ENCODE measurements around the gene OBSL1.

The OBSL1 gene

GRCh38 chr2:219552382-219553167 is 18.8 kb downstream of the OBSL1 start:
- DNase-seq (ENCODE audit: low read depth in 4 of 4, low spot score in 1 of 4) = peak; percentile 65 to 76 (median 70)

GRCh38 chr2:219551441-219552381 is 19.6 kb downstream of the OBSL1 start:
- no peak for DNase-seq (ENCODE audit: low read depth in 4 of 4, low spot score in 1 of 4)

- DNase-seq (ENCODE audit: low read depth in 4 of 4, low spot score in 1 of 4) = no peak
Measured at GRCh38 chr2:219549619-219550018, 21.7 kb downstream of the OBSL1 start.

GRCh38 chr2:219548990-219549389 is 22.3 kb downstream of the OBSL1 start:
- DNase-seq (ENCODE audit: low read depth in 4 of 4, low spot score in 1 of 4) = no peak

- no peak for DNase-seq (ENCODE audit: low read depth in 4 of 4, low spot score in 1 of 4)
Measured at GRCh38 chr2:219547621-219548020, 23.7 kb downstream of the OBSL1 start.

GRCh38 chr2:219545943-219546352 is 25.4 kb downstream of the OBSL1 start:
- DNase-seq (ENCODE audit: low read depth in 4 of 4, low spot score in 1 of 4) = no peak

- DNase-seq (ENCODE audit: low read depth in 4 of 4, low spot score in 1 of 4) = no peak
Measured at GRCh38 chr2:219545295-219545942, 25.9 kb downstream of the OBSL1 start.

GRCh38 chr2:219544567-219544966 is 26.8 kb downstream of the OBSL1 start:
- DNase-seq (ENCODE audit: low read depth in 4 of 4, low spot score in 1 of 4) = no peak

GRCh38 chr2:219543596-219544358 is 27.6 kb downstream of the OBSL1 start, which contains the start of the genes CHPF and TMEM198:
Gene CHPF, minus strand, starts transcription at chr2:219543809. Its CDS starts 271 bp downstream, at chr2:219543538.
Gene TMEM198, plus strand, starts transcription at chr2:219544028. Its CDS starts 700 bp downstream, at chr2:219544728.
- DNase-seq (ENCODE audit: low read depth in 4 of 4, low spot score in 1 of 4) = peak; percentile 80 to 96 (median 92)

- DNase-seq (ENCODE audit: low read depth in 4 of 4, low spot score in 1 of 4) = peak in 1 of 4 experiments; percentile 21
Measured at GRCh38 chr2:219542931-219543595, 28.3 kb downstream of the OBSL1 start.

GRCh38 chr2:219541611-219542180 is 29.6 kb downstream of the OBSL1 start:
- DNase-seq (ENCODE audit: low read depth in 4 of 4, low spot score in 1 of 4) = peak; percentile 67 to 86 (median 74)

- DNase-seq (ENCODE audit: low read depth in 4 of 4, low spot score in 1 of 4) = no peak
Measured at GRCh38 chr2:219540784-219541504, 30.4 kb downstream of the OBSL1 start.

GRCh38 chr2:219539926-219540678 is 31.2 kb downstream of the OBSL1 start:
- DNase-seq (ENCODE audit: low read depth in 4 of 4, low spot score in 1 of 4) = no peak

GRCh38 chr2:219538956-219539788 is 32.2 kb downstream of the OBSL1 start:
- no peak for DNase-seq (ENCODE audit: low read depth in 4 of 4, low spot score in 1 of 4)

GRCh38 chr2:219538504-219538951 is 32.8 kb downstream of the OBSL1 start:
- DNase-seq (ENCODE audit: low read depth in 4 of 4, low spot score in 1 of 4) = no peak

- DNase-seq (ENCODE audit: low read depth in 4 of 4, low spot score in 1 of 4) = no peak
Measured at GRCh38 chr2:219537657-219538488, 33.5 kb downstream of the OBSL1 start.

Measured in stimulated activated CD4-positive, alpha-beta T cell treated with anti-CD3 and anti-CD28 coated beads, Interleukin-1b, Interleukin-23, amount 100 ng/mL, for 24 hours (primary cell).